HEK293 (cell line): Measurements from ENCODE around the gene MOGAT3.

ENCODE experiments used
- KLF16 ChIP-seq: fragments of 450-650 bp; formaldehyde crosslinking; IDR thresholded peaks from 2 replicates; pipeline ENCODE4 v1.5.1; 2017; ENCODE audit warnings: missing biosample characterization, missing genetic modification characterization
- ZFHX2 ChIP-seq: fragments of 450-650 bp; formaldehyde crosslinking; conservative IDR thresholded peaks from 2 replicates; pipeline ENCODE4 v1.5.1; 2016; ENCODE audit warnings: missing biosample characterization, missing genetic modification characterization
- ZNF140 ChIP-seq: fragments of 450-650 bp; formaldehyde crosslinking; IDR thresholded peaks from 2 replicates; pipeline ENCODE4 v1.5.1; 2016; ENCODE audit warnings: missing biosample characterization, missing genetic modification characterization
- ZNF629 ChIP-seq: fragments of 450-650 bp; formaldehyde crosslinking; IDR thresholded peaks from 2 replicates; pipeline ENCODE4 v1.5.1; 2017; ENCODE audit warnings: missing biosample characterization, missing genetic modification characterization
- TF ChIP-seq, protein P1 (sequence below): fragments of 450-650 bp; formaldehyde crosslinking; IDR thresholded peaks from 2 replicates; pipeline ENCODE4 v1.5.1; 2016; ENCODE audit warnings: missing biosample characterization, missing genetic modification characterization
- TF ChIP-seq, protein P2 (sequence below): fragments of 450-650 bp; formaldehyde crosslinking; conservative IDR thresholded peaks from 2 replicates; pipeline ENCODE4 v1.5.1; 2016; ENCODE audit warnings: low read depth, missing biosample characterization, missing genetic modification characterization
- TF ChIP-seq, protein P3 (sequence below): fragments of 450-650 bp; formaldehyde crosslinking; IDR thresholded peaks from 2 replicates; pipeline ENCODE4 v1.5.1; 2016; ENCODE audit warnings: missing biosample characterization, missing genetic modification characterization, borderline replicate concordance

DNA sequence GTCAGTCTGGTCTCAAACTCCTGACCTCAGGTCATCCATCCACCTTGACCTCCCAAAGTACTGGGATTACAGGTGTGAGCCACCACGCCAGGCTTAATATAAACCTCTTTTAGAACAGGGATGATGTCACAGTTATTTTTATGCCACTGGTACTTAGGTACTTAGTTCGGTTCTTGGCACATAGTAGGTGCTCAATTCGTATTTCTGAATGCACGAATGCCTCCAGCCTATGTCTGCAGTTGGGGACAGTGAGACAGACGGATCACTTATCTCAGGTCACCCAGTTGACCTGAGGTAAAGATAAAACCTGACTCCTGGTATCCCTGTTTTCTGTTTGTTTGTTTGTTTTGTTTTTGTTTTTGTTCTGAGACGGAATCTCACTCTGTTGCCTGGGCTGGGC lies 14.6 kb downstream of the MOGAT3 start:
- TF ChIP-seq, protein P1, sequence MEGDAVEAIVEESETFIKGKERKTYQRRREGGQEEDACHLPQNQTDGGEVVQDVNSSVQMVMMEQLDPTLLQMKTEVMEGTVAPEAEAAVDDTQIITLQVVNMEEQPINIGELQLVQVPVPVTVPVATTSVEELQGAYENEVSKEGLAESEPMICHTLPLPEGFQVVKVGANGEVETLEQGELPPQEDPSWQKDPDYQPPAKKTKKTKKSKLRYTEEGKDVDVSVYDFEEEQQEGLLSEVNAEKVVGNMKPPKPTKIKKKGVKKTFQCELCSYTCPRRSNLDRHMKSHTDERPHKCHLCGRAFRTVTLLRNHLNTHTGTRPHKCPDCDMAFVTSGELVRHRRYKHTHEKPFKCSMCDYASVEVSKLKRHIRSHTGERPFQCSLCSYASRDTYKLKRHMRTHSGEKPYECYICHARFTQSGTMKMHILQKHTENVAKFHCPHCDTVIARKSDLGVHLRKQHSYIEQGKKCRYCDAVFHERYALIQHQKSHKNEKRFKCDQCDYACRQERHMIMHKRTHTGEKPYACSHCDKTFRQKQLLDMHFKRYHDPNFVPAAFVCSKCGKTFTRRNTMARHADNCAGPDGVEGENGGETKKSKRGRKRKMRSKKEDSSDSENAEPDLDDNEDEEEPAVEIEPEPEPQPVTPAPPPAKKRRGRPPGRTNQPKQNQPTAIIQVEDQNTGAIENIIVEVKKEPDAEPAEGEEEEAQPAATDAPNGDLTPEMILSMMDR (tag by site-specific recombination): no peak
- TF ChIP-seq ZNF140 (no peak), KLF16 (tag by site-specific recombination) (no peak), ZNF629 (tag by site-specific recombination) (no peak), ZFHX2 (tag by site-specific recombination) (no peak)
- TF ChIP-seq, protein P2, sequence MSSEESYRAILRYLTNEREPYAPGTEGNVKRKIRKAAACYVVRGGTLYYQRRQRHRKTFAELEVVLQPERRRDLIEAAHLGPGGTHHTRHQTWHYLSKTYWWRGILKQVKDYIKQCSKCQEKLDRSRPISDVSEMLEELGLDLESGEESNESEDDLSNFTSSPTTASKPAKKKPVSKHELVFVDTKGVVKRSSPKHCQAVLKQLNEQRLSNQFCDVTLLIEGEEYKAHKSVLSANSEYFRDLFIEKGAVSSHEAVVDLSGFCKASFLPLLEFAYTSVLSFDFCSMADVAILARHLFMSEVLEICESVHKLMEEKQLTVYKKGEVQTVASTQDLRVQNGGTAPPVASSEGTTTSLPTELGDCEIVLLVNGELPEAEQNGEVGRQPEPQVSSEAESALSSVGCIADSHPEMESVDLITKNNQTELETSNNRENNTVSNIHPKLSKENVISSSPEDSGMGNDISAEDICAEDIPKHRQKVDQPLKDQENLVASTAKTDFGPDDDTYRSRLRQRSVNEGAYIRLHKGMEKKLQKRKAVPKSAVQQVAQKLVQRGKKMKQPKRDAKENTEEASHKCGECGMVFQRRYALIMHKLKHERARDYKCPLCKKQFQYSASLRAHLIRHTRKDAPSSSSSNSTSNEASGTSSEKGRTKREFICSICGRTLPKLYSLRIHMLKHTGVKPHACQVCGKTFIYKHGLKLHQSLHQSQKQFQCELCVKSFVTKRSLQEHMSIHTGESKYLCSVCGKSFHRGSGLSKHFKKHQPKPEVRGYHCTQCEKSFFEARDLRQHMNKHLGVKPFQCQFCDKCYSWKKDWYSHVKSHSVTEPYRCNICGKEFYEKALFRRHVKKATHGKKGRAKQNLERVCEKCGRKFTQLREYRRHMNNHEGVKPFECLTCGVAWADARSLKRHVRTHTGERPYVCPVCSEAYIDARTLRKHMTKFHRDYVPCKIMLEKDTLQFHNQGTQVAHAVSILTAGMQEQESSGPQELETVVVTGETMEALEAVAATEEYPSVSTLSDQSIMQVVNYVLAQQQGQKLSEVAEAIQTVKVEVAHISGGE (tag by site-specific recombination): no peak
- TF ChIP-seq, protein P3, sequence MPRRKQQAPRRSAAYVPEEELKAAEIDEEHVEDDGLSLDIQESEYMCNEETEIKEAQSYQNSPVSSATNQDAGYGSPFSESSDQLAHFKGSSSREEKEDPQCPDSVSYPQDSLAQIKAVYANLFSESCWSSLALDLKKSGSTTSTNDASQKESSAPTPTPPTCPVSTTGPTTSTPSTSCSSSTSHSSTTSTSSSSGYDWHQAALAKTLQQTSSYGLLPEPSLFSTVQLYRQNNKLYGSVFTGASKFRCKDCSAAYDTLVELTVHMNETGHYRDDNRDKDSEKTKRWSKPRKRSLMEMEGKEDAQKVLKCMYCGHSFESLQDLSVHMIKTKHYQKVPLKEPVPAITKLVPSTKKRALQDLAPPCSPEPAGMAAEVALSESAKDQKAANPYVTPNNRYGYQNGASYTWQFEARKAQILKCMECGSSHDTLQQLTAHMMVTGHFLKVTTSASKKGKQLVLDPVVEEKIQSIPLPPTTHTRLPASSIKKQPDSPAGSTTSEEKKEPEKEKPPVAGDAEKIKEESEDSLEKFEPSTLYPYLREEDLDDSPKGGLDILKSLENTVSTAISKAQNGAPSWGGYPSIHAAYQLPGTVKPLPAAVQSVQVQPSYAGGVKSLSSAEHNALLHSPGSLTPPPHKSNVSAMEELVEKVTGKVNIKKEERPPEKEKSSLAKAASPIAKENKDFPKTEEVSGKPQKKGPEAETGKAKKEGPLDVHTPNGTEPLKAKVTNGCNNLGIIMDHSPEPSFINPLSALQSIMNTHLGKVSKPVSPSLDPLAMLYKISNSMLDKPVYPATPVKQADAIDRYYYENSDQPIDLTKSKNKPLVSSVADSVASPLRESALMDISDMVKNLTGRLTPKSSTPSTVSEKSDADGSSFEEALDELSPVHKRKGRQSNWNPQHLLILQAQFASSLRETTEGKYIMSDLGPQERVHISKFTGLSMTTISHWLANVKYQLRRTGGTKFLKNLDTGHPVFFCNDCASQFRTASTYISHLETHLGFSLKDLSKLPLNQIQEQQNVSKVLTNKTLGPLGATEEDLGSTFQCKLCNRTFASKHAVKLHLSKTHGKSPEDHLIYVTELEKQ: no peak
